Measurements from ENCODE around the gene LGALS7. TPM values are rescaled to one million over a fixed set of nuclear protein-coding genes. Genes with fewer than 3 reads are reported as not detected.

Gene LGALS7
- total RNA-seq, 3 donors from 2014 or later: not detected

DNA sequence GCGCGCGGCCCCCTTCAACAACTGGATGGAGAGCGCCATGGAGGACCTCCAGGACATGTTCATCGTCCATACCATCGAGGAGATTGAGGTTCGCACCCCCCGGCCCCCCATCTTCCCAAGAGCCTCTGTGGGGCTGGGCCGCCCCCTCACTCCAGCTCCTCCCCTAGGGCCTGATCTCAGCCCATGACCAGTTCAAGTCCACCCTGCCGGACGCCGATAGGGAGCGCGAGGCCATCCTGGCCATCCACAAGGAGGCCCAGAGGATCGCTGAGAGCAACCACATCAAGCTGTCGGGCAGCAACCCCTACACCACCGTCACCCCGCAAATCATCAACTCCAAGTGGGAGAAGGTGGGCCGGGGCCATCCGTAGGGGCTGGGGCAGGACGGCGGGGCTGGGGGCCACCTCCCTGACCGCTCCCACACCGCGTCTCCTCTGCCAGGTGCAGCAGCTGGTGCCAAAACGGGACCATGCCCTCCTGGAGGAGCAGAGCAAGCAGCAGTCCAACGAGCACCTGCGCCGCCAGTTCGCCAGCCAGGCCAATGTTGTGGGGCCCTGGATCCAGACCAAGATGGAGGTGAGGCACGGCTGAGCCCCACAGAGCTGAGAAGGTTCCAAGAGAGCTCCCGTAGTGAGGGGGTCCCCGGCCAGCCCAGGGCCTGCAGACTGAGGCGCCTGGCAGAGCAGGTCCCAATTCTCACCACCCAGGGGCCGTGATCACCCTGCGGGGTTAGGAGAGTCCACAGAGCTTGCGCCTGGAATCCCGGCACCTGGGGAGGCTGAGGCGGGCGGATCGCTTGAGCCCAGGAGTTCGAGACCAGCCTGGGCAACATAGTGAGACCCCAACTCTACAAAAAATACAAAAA lies 49.1 kb downstream of the LGALS7 start:
- H3K4me1 ChIP-seq (ENCODE audit: low read depth): no peaks in the 10 kb centered on the region
- intact Hi-C loops (cut with DNase I, micrococcal nuclease): no loop called here

DNA sequence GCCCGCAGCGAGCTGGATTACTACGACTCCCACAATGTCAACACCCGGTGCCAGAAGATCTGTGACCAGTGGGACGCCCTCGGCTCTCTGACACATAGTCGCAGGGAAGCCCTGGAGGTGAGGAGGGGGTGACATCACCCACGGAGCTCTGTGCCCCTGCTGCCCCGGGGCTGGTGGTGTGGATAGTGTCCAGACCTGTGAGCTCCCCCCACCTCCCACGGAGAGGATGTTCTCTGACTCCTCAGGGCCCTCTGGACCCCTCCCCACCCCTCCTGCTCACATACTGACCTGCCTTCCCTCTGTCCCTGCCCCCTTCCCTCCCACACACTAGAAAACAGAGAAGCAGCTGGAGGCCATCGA lies 49.7 kb downstream of the LGALS7 start:
- H3K4me1 ChIP-seq (ENCODE audit: low read depth): no peaks in the 10 kb centered on the region
- intact Hi-C loops (cut with DNase I, micrococcal nuclease): no loop called here
- peaks cover 19% of the 10 kb centered on the region for H3K36me3 ChIP-seq (ENCODE audit: low read depth)

More for the DNA sequence above, 49.1 kb downstream of the LGALS7 start:
- H3K9me3 ChIP-seq: no peaks in the 10 kb centered on the region
- DNase-seq: peak in 1 of 3 donors; percentile 30
- no peak for ATAC-seq
- no peak overlapping the region for H3K4me3 ChIP-seq
- TF ChIP-seq CTCF (IDR thresholded peaks at IDR 0.05): no peak
- peaks cover 19% of the 10 kb centered on the region for H3K36me3 ChIP-seq (ENCODE audit: low read depth)

GRCh38 chr19:38722947-38723605 lies 50.2 kb downstream of the LGALS7 start:
- no peak for TF ChIP-seq CTCF (IDR thresholded peaks at IDR 0.05)
- no peaks in the 10 kb centered on the region for H3K4me1 ChIP-seq (ENCODE audit: low read depth)

More for the DNA sequence above, 49.7 kb downstream of the LGALS7 start:
- ATAC-seq: no peak
- no peak for DNase-seq
- Histone ChIP-seq H3K9me3 (no peaks in the 10 kb centered on the region), H3K4me3 (no peak overlapping the region)
- no peak for TF ChIP-seq CTCF (IDR thresholded peaks at IDR 0.05)

DNA sequence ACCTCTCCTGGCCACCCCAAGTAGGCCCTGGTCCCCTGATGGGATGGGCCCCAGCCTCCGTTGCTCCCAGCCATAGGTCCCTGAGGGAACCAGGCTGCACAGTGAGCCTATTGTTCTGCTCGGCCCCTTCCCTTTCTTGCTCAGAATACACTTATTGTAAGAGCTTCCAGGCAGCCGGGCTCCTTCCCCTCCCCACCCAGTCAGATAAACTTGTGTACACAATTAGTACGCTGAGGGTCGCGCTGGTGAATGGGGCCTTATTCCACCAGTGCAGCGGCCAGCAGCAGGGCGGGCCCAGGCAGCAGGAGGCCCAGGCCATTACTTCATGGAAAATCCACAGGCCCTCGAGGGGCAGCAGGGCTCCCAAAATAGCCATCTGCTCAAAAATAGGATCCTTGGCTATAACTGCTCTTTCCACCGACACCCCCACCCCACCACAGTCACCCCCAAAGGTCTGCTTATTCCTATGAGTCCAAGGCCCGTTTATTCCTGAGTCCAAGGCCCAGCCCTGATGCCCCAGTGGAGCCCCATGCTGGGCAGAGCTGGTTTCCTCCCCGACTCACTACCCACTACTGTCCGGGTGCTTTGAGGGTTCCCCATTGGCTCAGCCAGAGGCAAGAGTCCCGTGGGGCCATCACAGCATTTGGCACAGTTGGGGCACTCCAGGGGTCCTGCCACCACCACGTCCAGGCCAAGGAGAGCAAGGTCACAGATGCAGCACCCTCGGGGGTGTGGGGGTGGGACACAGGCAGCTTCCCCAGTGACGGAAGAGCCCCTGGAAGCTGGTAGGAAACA lies 51.1 kb downstream of the LGALS7 start:
- intact Hi-C loops (cut with DNase I, micrococcal nuclease): no loop called here

More at GRCh38 chr19:38722947-38723605, 50.2 kb downstream of the LGALS7 start:
- ATAC-seq (no peak), DNase-seq (no peak)
- Histone ChIP-seq H3K36me3 (ENCODE audit: low read depth) (peaks cover 19% of the 10 kb centered on the region), H3K4me3 (no peak overlapping the region), H3K9me3 (no peaks in the 10 kb centered on the region)
- intact Hi-C loops (cut with DNase I, micrococcal nuclease): no loop called here

More for the DNA sequence above, 51.1 kb downstream of the LGALS7 start:
- no peak for DNase-seq
- TF ChIP-seq CTCF (IDR thresholded peaks at IDR 0.05): no peak
- Histone ChIP-seq H3K4me3 (no peak overlapping the region), H3K9me3 (no peaks in the 10 kb centered on the region), H3K4me1 (ENCODE audit: low read depth) (no peaks in the 10 kb centered on the region), H3K36me3 (ENCODE audit: low read depth) (peaks cover 18% of the 10 kb centered on the region)
- no peak for ATAC-seq

Data from mucosa of descending colon (tissue), 3 donors.